GM19397 (cell line): ENCODE measurements around the gene DFFB.

ENCODE experiments used
- ATAC-seq: cut with Tn5 transposase; IDR thresholded peaks from one replicate; pipeline ENCODE4 v1.9.1; 2021; ENCODE audit warnings: mild to moderate bottlenecking, moderate library complexity; ENCODE audit not compliant: unreplicated experiment

The DFFB gene

DNA sequence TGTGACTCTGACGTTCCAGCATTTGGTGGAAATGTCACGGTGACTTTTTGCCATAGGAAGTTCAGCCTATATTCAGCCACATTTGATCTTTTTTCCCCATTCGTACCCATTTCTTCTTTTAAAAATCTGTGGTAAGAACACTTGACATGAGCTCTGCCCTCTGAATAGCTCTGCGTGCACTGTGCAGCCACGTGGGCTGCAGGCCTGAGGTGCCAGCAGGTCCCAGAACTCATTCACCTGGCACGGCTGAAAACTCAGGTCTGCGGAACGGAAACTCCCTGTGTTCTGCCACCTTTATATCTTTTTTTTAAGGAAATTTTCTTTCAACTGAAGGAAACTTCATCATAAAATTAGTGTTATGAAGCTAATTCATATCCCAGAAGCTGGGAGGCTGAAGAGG is 28.9 kb upstream of the DFFB start:
- no peak for ATAC-seq

DNA sequence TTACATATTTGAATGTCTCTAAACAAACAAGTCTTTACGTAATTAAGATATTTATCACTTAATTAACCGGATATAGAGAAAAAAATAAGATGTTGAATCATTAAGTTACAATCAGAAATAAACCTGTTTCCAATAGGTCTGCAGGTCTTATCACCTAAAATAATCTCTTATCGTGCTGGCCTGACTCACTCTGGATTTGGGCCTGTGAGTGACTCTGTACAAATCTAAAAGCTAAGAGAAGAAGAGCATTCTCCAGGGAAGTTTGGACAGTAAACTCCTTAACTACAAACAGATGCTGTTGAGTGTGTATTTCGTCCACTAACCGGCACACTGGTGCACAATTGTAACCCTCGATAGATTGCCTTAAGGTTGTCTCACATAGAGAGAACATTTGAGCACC is 25.6 kb upstream of the DFFB start:
- ATAC-seq, result no peak

DNA sequence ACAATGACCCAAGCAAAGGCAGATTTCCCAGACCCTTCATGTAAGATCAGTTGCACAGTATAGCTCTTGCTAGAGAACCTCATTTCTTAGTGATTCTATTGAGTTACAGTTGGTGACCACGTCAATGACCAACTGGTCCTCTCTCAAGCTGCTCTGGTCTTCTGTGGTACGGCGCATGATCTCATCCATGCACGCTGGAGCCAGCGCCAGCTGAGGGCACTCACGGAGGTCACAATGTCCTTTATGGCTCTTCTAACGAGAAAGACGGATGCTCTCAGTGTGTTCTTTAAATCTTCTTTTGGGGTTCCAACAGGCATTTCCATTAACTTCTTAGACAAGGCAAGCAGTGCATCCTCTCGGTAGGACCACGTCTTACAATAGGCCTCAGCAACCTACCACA is 22.6 kb upstream of the DFFB start:
- ATAC-seq, result no peak

DNA sequence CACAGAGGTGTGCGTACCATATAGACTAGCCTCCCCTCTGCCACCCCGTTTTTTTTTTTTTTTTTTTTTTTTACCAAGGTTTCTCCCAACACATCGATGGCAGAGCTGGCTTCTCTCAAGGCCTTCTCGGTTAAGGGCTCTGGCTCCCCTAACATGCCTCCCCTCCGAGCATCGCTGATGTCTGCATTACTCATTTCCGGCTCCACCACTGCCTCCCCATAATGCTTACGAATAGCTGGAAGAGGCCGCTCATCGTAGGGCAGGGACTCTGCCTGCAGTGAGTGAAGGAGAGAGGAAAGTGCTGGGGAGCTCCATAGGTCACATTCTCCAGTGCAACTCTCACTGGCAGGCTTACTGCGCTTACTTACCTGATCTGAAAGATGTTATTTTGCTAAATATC is 20.9 kb upstream of the DFFB start:
- ATAC-seq, result no peak

DNA sequence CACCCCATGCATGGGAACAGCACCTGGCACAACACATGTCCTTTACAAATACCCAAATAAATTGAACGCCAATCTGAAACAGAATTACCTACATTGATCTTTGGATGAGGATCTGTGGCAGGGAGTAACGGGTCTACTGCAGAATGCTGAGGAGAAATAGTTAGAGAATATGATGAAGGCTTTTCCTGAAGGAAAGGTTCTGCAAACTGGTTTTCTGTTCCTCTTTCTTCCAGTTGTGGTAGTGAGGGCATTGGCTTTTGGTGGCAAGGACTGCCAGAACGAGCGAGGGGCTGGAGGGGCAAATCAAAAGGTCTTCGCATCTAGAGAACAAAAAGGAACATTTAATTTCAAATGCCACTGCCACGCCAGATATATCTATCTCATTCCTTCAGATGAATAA is 20.1 kb upstream of the DFFB start:
- ATAC-seq, result no peak

DNA sequence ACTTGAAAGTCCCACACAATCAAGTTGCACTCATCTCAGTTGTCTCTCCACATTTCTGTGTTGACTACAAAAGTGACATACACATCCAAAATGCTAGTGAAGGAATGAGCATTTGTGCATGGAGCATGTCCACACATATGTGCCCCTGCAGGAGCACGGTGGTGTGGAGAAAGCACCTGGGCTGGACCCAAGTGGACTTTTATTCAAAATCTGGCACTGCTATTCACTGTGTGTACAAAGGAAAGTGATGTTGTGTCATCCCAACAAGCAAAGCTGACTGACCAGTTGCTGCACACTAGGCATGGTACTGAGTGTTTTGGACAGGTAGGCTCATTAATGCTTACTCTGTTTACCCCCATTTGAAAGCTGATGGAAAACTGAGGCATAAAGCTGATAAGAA is 19.6 kb upstream of the DFFB start:
- no peak for ATAC-seq

DNA sequence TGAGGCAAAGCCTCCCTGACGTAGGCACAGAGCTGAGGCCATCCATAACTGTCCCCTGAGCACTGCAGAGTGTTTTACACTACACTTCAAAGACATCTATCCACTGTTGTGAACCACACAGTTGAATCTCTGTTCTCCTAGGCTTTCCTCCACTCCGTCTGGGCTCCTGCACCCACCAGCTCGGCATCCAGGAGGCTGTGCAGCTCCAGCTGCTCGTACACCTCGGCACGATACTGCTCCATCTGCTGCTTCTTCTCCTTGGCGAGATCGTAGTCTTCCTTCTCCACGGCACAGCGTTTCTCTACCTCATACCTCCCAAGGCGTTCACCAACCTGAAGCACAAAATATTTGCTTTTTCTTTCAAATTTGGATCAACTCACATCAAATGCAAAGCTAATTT is 18.5 kb upstream of the DFFB start:
- no peak for ATAC-seq

DNA sequence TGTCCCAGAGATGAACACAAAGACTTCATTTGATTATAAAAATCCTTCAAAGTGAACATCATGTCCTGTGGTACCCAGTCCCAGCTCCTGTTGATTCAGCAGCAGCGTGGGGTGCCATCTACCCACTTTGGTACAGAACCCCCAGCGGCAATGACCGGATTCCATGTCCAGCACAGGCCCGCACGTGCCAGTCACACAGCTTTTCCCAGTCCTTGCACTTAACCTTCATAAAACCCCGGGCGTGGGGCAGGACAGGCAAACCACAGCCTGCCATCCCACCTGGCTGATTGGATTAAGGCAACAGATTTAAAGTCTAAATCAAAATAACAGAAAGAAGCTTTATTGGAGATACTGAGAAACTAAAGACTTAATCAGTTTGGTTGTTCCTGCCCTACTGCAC is 15.8 kb upstream of the DFFB start:
- ATAC-seq, result no peak

DNA sequence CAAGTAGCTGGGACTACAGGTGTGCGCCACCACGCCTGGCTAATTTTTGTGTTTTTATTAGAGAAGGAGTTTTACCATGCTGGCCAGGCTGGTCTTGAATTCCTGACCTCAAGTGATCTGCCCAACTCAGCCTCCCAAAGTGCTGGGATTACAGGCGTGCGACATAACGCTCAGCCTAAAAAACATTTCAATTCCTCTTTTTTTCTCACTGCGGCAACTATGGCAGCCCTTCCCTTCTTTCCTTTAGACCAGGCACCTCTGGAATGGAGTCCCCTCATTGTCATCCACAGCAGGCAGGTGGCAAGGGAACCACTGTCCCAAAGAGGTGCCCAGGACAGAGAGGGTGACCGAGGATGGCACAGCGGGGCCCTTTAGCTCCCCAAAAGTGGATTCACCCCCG is 14.4 kb upstream of the DFFB start:
- ATAC-seq, result no peak

DNA sequence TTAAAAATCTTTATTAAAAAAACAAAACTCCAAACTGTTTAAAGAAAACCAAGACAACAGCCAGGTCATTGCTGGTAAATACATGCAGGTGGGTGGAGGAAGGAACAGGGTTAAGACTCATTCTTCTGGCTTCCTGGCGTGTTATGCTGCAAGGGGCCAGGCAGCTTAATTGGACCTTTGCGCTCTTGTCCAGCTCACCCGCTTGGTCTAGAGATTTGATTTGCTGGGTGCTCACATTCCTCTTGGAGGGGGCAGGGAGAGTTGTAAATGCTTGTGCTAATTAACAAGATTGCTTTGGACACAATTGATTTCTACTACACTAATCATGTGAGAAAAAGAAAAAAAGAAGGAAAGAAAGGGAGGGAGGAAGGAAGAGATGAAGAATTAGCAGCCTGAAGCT is 10.7 kb upstream of the DFFB start:
- ATAC-seq, result no peak

DNA sequence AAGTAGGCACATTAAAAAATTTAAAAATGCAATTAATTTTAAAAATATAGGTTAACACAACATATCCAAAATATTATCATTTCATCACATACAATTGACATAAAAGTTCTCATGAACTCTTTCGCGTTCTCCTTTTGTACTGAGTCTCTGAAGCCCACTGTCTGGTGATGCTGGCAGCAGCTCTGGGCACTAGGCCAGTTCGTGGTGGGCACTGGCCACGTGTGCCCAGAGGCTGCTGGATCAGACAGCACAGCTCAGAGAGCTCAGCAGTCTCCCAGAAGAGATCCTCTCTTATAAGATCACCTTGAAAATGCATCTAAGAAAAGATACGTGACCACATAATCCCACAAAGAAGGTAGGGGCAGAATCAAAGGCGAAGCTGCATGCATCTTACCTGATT is 10.2 kb upstream of the DFFB start:
- no peak for ATAC-seq

DNA sequence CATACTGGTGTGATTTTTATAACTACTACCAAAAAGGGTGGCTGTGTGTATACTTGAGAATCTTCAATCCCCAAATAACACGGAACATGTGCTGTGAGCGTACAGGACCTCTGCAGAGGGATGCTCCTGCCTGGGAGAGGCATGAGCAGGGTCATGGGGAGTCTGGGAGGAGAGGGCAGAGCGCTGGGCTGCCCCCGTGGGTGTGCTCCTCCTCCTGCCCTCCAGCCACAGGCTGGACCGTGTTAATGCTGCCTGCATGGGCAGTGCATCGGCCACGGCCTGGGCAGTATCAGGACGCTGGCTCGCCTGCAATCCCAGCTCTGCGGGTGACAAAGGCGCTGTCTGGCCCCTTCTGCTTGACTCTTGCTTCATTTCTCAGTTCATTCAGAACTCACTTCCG is 6.4 kb upstream of the DFFB start:
- no peak for ATAC-seq

DNA sequence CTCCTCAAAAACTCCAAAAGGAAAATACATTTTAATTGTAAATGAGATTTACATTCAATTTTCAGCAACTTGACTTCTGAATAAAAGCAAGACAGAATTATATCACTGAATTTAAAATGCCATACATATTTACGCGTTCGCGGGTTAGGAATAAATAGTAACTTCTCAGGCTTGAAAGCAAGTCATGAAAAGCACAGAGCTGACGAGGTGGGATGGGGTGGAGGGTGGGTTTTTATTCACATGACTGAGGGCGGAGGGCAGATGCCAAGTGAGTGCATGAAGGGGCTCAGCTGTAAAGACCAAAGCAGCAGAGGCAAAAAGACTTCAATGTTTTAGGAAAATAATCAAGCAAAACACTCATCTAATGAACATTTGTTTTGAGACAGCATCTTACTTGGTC is 6.0 kb upstream of the DFFB start:
- ATAC-seq, result no peak

DNA sequence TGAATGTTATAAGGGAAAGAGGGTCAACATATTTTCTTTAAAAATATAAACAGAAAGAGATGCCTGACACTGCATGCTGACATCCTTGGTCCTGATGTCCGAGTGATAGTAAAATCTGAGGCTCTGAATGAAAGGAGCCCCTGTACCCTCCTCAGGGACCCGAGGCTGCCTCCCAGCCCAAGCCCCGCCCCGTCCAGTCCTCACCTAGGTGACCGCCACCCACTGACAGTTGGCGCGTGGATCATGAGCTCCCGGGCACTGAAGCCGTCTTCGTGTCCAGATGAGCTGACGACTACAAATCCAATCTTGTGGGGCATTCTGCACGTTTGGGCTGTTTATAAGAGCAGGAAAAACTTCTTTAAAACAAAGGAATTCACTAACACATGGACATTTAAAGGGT is 5.2 kb upstream of the DFFB start:
- no peak for ATAC-seq

DNA sequence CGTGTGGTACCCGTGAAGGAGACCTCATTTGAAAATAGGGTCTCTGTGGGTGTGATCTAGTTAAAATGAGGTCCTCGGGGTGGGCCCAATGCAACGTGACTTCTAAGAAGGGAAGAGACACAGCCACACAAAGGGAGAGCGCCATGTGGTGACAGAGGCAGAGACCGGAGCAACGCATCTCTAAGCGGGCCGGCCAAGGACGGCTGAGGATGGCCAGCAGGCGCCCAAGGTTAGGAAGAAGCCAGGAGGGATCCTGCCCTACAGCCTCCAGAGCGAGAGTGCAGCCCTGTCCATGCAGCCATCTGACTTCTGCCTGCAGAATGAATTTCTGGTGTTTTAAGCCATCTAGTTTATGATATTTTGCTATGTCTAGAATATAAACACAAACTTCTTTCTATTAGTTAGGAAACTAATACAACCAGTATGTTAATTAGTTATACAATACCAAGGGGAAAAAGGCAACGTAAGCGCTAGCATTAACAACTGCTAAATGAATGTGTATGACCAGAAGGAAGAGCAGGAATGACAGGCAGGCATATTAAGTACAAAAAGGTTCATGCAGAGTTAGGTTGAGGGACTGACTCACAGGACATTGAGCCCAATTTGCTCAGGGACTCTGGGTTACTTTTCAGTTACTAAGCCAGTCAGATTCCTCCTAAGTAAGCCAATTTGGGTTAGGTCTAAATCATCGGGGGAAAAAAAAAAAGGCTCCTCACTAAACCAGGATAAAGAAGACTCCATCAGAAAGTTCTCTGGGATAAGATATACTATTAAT is 4.4 kb upstream of the DFFB start:
- ATAC-seq, result no peak

DNA sequence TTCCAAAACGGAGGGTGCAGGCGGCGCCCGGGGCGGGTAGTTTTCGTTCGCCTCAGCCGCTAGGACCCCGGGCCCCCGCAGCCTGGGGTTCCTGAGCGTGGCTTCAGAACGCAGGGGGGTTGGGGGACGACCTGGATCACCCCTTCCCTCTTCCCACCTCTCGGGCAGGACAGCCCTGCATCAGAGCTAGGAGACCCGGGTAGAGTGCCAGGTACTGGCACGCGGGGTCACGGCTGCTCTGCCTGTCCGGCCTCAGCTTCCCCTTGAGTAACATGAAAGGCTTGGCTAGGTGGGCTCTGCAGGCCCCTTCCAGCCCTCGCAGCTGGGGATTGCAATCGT is 484 bp downstream of the DFFB start:
- ATAC-seq, result no peak

DNA sequence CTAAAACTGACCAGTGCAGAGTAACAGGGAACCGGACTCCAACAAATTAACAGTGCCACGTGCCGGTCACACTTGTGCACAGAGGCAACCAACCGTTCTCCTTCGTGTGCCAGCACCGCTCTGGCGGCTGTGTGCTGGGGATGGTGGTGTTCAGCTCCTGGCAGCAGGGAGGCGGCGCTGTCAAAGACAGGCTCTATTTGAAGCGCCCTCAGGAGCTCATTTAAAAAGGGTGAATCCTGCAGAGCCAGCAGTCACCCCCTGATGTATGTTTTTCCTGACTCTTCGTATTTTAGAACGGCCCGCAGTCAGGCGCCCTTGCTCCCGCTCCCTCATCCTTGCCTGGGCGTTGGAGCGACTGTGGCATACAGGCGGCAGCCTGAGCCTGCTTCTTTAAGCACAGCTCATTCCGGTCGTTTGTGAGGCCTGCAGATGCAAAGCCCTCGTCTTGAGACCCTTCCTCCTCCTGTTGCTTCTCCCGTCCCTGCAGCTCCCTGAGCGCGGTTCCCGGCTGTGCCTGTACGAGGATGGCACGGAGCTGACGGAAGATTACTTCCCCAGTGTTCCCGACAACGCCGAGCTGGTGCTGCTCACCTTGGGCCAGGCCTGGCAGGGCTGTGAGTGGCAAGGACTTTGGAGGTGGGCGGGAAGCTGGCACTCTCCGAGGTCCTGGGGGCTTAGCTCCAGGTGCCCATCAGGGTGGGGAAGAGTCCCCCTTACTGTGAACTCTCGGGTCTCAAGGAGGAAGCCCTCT is 1.1 kb downstream of the DFFB start:
- no peak for ATAC-seq

DNA sequence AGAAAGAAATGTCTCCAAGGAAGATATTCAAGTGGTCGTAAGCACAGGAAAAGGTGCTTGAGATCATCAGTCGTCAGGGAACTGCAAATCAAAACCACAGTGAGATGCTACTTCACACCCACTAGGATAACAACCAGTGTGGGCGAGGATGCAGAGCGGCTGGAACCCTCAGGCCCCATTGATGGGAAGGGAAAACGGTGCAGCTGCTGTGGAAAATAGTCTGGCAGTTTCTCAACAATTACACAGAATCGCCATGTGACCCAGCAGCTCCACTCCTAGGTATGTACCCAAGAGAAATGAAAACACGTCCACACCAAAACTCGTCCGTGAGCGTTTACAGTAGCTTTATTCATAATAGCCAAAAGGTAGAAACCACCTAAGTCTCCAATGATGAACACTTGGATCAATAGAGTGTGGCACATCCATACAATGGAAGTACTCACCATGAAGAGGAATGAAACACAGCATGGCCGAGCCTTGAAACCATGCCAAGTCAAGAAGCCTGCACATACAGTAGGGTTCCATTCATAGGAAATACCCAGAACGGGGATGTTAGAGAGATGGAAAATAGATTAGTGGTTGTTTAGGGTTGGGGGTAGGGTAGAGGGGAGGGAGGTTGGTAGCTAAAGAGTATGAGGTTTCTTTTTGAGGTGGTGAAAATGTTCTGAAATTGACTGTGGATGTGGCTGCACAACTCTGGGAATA is 6.1 kb downstream of the DFFB start:
- no peak for ATAC-seq

DNA sequence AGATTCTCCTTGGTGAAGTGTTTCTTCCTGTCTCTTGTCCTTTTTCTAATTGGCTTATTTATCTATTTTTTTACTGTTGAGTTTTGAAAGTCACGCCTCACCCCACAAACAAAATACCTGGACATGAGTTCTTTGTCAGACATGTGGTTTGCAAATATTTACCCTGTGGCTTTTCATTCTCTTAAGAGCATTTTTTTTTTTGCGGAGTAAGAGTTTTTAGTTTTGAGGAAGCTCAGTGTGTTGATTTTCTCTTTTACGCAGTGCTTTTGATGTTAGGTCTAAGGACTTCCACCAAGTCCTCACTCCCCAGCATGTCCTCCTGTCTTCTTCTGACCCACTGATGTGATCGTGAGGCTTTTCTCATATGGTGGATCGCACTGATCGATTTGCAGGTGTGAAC is 7.6 kb downstream of the DFFB start:
- ATAC-seq, result no peak

DNA sequence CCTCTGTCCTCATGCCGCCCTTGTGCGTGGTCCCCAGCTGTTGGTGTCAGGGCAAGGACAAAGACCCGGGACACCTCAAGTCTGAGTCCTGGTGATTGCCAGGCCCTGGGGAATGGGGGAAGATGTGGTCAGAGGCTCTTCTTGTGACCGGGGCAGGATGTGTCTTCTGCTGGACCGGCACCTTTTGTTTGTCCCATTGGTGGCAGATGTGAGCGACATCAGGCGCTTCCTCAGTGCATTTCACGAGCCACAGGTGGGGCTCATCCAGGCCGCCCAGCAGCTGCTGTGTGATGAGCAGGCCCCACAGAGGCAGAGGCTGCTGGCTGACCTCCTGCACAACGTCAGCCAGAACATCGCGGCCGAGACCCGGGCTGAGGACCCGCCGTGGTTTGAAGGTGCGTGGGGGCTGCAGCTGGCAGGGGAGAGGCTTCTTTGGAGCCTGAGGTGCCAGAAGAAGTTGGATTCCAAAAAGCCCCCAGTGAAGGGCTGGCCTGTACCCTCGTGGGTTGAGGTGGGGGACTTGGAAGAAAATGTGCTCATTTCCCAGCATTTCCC is 8.4 kb downstream of the DFFB start:
- no peak for ATAC-seq

DNA sequence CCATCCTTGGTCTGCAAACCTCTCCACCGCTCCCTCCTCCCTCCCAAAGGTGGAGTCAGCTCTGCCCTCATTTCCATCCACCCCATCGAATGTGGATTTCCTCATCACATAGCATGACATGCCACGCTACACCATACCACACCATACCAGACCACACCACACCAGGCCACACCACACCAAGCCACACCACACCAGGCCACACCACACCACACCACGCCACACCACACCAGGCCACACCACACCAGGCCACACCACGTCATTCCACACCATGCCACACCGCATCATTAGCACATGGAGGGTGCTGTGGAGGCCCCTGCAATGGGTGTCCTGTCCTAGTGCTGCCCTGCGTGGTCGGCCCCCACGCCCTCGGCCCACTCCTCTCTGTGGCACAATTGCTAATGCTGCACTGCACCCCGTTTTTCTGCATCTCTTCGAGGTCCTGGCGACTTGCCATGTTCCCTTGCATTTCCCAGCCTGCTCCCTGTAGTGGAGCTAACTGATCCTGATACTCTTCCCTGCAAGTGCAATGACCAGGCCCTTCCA is 11.3 kb downstream of the DFFB start:
- no peak for ATAC-seq
